AG04450 (cell line): Measurements from ENCODE around the gene ORM2. TPM values are rescaled to one million over a fixed set of nuclear protein-coding genes. Genes with fewer than 3 reads are reported as not detected.

Source experiments
- CTCF ChIA-PET: fragments of 300-600, 350-600 bp; formaldehyde crosslinking; extraction: SDS; loops from one replicate; lab custom pipeline; 2022; ENCODE audit warnings: antibody characterized with exemption, inconsistent platforms; lab: Charles Lee
- POLR2A ChIA-PET: fragments of 350-600 bp; formaldehyde crosslinking; extraction: SDS; loops from one replicate; lab custom pipeline; 2021; ENCODE audit warnings: antibody characterized with exemption, inconsistent platforms; lab: Yijun Ruan, JAX
- DNase-seq: peaks from one replicate; pipeline ENCODE4 v3.0.0-alpha.2; 2011; ENCODE audit warnings: low read depth, low spot score
- H3K27ac ChIP-seq: one replicate; pipeline ENCODE4 v1.5.1; 2012; ENCODE audit warnings: low read depth, low read length, control low read depth
- H3K27me3 ChIP-seq: one replicate; pipeline ENCODE4 v1.6.0; 2012; ENCODE audit warnings: low read length; ENCODE audit not compliant: control insufficient read depth, insufficient read depth
- H3K4me3 ChIP-seq: 2 replicates; pipeline ENCODE4 v1.5.1; 2011; ENCODE audit warnings: mild to moderate bottlenecking, low read depth, low read length, control low read depth
- H3K9me3 ChIP-seq: 2 replicates; pipeline ENCODE4 v1.5.1; 2012; ENCODE audit warnings: low read length; ENCODE audit not compliant: control insufficient read depth, insufficient read depth
- polyA plus RNA-seq: library from polyadenylated mRNA; depleted of rRNA; stranded (reverse); fragments of >200 nt; gene quantifications from 2 replicates; pipeline ENCODE4 v1.2.3, GENCODE V29; 2011
- TF ChIP-seq, protein P1 (sequence below): IDR thresholded peaks from 2 replicates; pipeline ENCODE4 v1.5.1; 2011; ENCODE audit warnings: low read depth, low read length, control low read depth, inconsistent platforms

Gene ORM2
- polyA plus RNA-seq, 1 experiment, result not detected

DNA sequence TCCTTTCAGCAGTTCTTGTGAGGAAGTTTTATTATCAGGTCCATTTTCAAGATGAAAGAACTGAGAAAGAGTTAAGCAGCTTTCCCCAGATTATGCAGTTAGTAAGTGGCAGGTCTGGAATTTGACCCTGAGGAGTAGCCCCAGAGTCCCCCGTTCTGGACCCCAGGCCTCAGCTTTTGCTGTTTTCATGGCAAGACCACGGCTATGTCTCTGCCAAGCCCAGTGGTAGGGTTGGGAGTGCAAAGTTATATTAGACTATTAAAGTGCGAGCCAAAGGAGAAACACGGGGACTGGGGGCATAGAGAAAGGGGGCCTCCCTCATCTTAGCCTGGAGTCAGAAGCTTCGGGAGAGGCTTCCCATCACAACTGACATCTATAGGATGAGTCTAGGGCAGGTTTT lies 26.1 kb upstream of the ORM2 start:
- DNase-seq, result no peak

GRCh38 chr9:114303977-114304376 lies 25.7 kb upstream of the ORM2 start:
- no peaks in the 10 kb centered on the region for H3K9me3 ChIP-seq
- TF ChIP-seq, protein P1, sequence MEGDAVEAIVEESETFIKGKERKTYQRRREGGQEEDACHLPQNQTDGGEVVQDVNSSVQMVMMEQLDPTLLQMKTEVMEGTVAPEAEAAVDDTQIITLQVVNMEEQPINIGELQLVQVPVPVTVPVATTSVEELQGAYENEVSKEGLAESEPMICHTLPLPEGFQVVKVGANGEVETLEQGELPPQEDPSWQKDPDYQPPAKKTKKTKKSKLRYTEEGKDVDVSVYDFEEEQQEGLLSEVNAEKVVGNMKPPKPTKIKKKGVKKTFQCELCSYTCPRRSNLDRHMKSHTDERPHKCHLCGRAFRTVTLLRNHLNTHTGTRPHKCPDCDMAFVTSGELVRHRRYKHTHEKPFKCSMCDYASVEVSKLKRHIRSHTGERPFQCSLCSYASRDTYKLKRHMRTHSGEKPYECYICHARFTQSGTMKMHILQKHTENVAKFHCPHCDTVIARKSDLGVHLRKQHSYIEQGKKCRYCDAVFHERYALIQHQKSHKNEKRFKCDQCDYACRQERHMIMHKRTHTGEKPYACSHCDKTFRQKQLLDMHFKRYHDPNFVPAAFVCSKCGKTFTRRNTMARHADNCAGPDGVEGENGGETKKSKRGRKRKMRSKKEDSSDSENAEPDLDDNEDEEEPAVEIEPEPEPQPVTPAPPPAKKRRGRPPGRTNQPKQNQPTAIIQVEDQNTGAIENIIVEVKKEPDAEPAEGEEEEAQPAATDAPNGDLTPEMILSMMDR, result no peak
- no peak overlapping the region for H3K4me3 ChIP-seq
- H3K27me3 ChIP-seq, result no peaks in the 10 kb centered on the region
- DNase-seq, result no peak
- ChIA-PET POLR2A (interaction anchor here (0.6 kb wide), 2 partner anchors 19 to 22 kb away, joined by 3 to 4 read pairs; no protein-coding TSS in a partner anchor), CTCF (no interaction called here)
- no peak overlapping the region for H3K27ac ChIP-seq

More for the DNA sequence above, 26.1 kb upstream of the ORM2 start:
- ChIA-PET CTCF (interaction anchor here (0.6 to 1.3 kb wide), 2 partner anchors 12 to 70 kb away, joined by 3 read pairs; no protein-coding TSS in a partner anchor), POLR2A (interaction anchor here (0.6 kb wide), 1 partner anchor 18 kb away, joined by 4 read pairs; no protein-coding TSS in a partner anchor)
- H3K9me3 ChIP-seq, result no peaks in the 10 kb centered on the region
- TF ChIP-seq, protein P1, result no peak
- no peak overlapping the region for H3K27ac ChIP-seq
- H3K27me3 ChIP-seq, result no peaks in the 10 kb centered on the region
- H3K4me3 ChIP-seq, result no peak overlapping the region

DNA sequence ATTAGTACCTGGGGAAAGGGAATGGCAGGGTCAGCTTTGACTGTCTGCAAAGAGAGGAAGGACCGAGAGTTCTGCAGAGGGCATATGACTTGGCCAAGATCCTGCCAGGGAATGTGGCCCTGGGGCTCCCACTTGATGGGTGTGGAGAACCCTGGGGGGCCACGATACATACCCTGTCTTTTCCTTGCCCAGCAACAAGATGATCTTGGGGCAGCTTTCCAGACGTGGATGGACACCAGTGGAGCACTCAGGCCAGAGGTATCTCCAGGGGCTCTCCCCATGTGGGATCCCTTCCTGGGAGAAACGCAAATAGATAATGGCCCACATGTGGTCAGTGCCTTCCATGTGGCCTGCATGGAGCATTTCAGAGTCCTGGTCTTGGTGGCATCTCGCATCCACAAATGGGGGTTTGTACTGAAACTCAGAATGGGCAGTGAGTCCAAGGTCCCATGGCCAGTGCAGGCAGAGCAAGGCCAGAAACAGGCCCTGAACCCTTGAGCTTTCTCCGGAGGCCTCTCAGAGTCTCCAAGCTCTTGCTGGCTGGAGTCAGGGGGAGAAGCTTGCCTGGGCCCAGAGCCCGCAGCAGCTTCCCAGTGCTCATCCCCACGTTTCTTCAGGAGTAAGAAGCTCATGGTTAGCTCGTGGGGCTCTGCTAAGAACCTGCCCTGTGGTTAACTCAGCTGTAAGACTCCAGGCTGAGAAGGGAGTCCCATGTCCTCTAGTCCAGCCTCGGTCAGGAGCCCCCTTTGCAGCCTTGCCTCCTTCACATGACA lies 25.1 kb upstream of the ORM2 start:
- ChIA-PET CTCF (interaction anchor here (0.6 to 1.3 kb wide), 4 partner anchors 9 to 527 kb away, joined by 3 to 4 read pairs (median 4); partner anchors contain the start of gene COL27A1), POLR2A (interaction anchor here (0.6 kb wide), 2 partner anchors 19 to 22 kb away, joined by 3 to 4 read pairs; no protein-coding TSS in a partner anchor)
- TF ChIP-seq, protein P1, result no peak
- Histone ChIP-seq H3K27ac (no peak overlapping the region), H3K9me3 (no peaks in the 10 kb centered on the region), H3K27me3 (no peaks in the 10 kb centered on the region), H3K4me3 (no peak overlapping the region)
- no peak for DNase-seq

- no peak overlapping the region for H3K4me3 ChIP-seq
- TF ChIP-seq, protein P1, result no peak
- H3K9me3 ChIP-seq, result no peaks in the 10 kb centered on the region
- no peak for DNase-seq
- POLR2A ChIA-PET, result no interaction called here
- no peaks in the 10 kb centered on the region for H3K27me3 ChIP-seq
- H3K27ac ChIP-seq, result peak overlapping the region; percentile 11
- CTCF ChIA-PET, result interaction anchor here (1.3 to 1.4 kb wide), 2 partner anchors 153 to 200 kb away, joined by 3 to 6 read pairs; no protein-coding TSS in a partner anchor
Observed at GRCh38 chr9:114307899-114308267, 21.8 kb upstream of the ORM2 start.
